Neural cell (in vitro differentiated cells): ENCODE results near the gene TRIM66. TPM values are rescaled to one million over a fixed set of nuclear protein-coding genes. Genes with fewer than 3 reads are reported as not detected.

Experiments
- H2AFZ ChIP-seq: fragments of 200-600, 300-800 bp; sonication (generic), shearing (Covaris generic); 2 replicates; pipeline ENCODE4 v1.6.0; 2014; ENCODE audit warnings: low read depth, mild to moderate bottlenecking, antibody characterized with exemption, low read length, moderate library complexity
- H3F3A ChIP-seq: fragments of 200-600 bp; shearing (Covaris generic); 2 replicates; pipeline ENCODE4 v1.6.1; 2016; ENCODE audit warnings: mild to moderate bottlenecking, moderate library complexity, mixed read lengths, antibody characterized with exemption, low read length; ENCODE audit not compliant: insufficient read depth, poor library complexity, severe bottlenecking
- H3K27ac ChIP-seq: fragments of 200-600, 300-800 bp; sonication (generic), shearing (Covaris generic); 2 replicates; pipeline ENCODE4 v1.5.1; 2014; ENCODE audit warnings: mild to moderate bottlenecking, low read length, moderate library complexity
- H3K27me3 ChIP-seq: fragments of 300-800, 200-600 bp; sonication (generic), shearing (Covaris generic); 2 replicates; pipeline ENCODE4 v1.6.0; 2014; ENCODE audit warnings: mild to moderate bottlenecking, low read depth, low read length, moderate library complexity; ENCODE audit not compliant: insufficient read depth
- H3K36me3 ChIP-seq: fragments of 300-800, 200-600 bp; sonication (generic), shearing (Covaris generic); 2 replicates; pipeline ENCODE4 v1.5.1; 2014; ENCODE audit warnings: mild to moderate bottlenecking, antibody characterized with exemption, low read length, moderate library complexity; ENCODE audit not compliant: insufficient read depth
- H3K4me2 ChIP-seq: fragments of 300-800, 200-600 bp; sonication (generic), shearing (Covaris generic); 2 replicates; pipeline ENCODE4 v1.6.0; 2014; ENCODE audit warnings: mild to moderate bottlenecking, low read length
- H3K4me3 ChIP-seq: fragments of 300-800, 200-600 bp; sonication (generic), shearing (Covaris generic); 2 replicates; pipeline ENCODE4 v1.5.1; 2014; ENCODE audit warnings: mild to moderate bottlenecking, low read length, moderate library complexity
- H3K79me2 ChIP-seq: fragments of 200-600 bp; shearing (Covaris generic); replicated peaks from 2 replicates; pipeline ENCODE4 v1.6.0; 2014; ENCODE audit warnings: mild to moderate bottlenecking, low read length, moderate library complexity; ENCODE audit not compliant: insufficient read depth
- H3K9ac ChIP-seq: fragments of 300-800, 200-600 bp; sonication (generic), shearing (Covaris generic); 2 replicates; pipeline ENCODE4 v1.6.1; 2016; ENCODE audit warnings: mild to moderate bottlenecking, low read length, mixed read lengths
- H3K9me2 ChIP-seq: fragments of 200-600 bp; shearing (Covaris generic); 2 replicates; pipeline ENCODE4 v1.6.1; 2016; ENCODE audit warnings: mild to moderate bottlenecking, low read length, mixed read lengths; ENCODE audit not compliant: insufficient read depth
- H3K9me3 ChIP-seq: fragments of 200-600, 300-800 bp; sonication (generic), shearing (Covaris generic); 2 replicates; pipeline ENCODE4 v1.6.1; 2016; ENCODE audit warnings: mild to moderate bottlenecking, mixed run types, low read length, moderate library complexity, mixed read lengths
- H4K20me1 ChIP-seq: fragments of 200-600 bp; shearing (Covaris generic); 2 replicates; pipeline ENCODE4 v1.6.1; 2016; ENCODE audit warnings: mild to moderate bottlenecking, mixed run types; ENCODE audit not compliant: insufficient read depth
- CTCF ChIP-seq: fragments of 450-650 bp; IDR thresholded peaks from 2 replicates; pipeline ENCODE4 v1.5.1; 2014; ENCODE audit warnings: antibody characterized with exemption, mild to moderate bottlenecking, moderate library complexity; ENCODE audit not compliant: poor library complexity, severe bottlenecking
- EP300 ChIP-seq: fragments of 450-650 bp; conservative IDR thresholded peaks from 2 replicates; pipeline ENCODE4 v1.6.1; 2014; ENCODE audit warnings: antibody characterized with exemption, mild to moderate bottlenecking, moderate library complexity; ENCODE audit not compliant: poor library complexity, severe bottlenecking
- EZH2 ChIP-seq: fragments of 200-600, 300-800 bp; shearing (Covaris generic), sonication (generic); IDR thresholded peaks from 2 replicates; pipeline ENCODE4 v1.6.1; 2014; ENCODE audit warnings: antibody characterized with exemption, low read length, borderline replicate concordance, mild to moderate bottlenecking; ENCODE audit not compliant: insufficient read depth, poor library complexity, severe bottlenecking
- MXI1 ChIP-seq: fragments of 450-650 bp; conservative IDR thresholded peaks from 2 replicates; pipeline ENCODE4 v1.6.1; 2014; ENCODE audit warnings: antibody characterized with exemption, mild to moderate bottlenecking; ENCODE audit not compliant: poor library complexity, severe bottlenecking
- POLR2AphosphoS5 ChIP-seq: IDR thresholded peaks from 2 replicates; pipeline ENCODE4 v1.6.1; 2012
- RAD21 ChIP-seq: fragments of 450-650 bp; conservative IDR thresholded peaks from 2 replicates; pipeline ENCODE4 v1.6.1; 2014; ENCODE audit warnings: antibody characterized with exemption, mild to moderate bottlenecking, moderate library complexity
- REST ChIP-seq: IDR thresholded peaks from 2 replicates; pipeline ENCODE4 v1.6.1; 2012; ENCODE audit warnings: borderline replicate concordance
- SMC3 ChIP-seq: fragments of 450-650 bp; conservative IDR thresholded peaks from 2 replicates; pipeline ENCODE4 v1.6.1; 2014; ENCODE audit warnings: antibody characterized with exemption, mild to moderate bottlenecking, moderate library complexity; ENCODE audit not compliant: poor library complexity
- TAF1 ChIP-seq: IDR thresholded peaks from 2 replicates; pipeline ENCODE4 v1.6.1; 2012; ENCODE audit warnings: low read depth
- polyA plus RNA-seq: library from polyadenylated mRNA; depleted of rRNA; stranded (reverse); fragments of >200 nt; gene quantifications from 2 replicates; pipeline ENCODE4 v1.2.3, GENCODE V29; 2014

The TRIM66 gene
- polyA plus RNA-seq, 1 donor from 2014 or later = 0.82 TPM

- Histone ChIP-seq H3F3A (no peaks in the 10 kb centered on the region), H3K27ac (no peak overlapping the region), H2AFZ (no peak overlapping the region), H3K9me2 (no peaks in the 10 kb centered on the region), H3K9me3 (no peaks in the 10 kb centered on the region), H3K79me2 (no peaks in the 10 kb centered on the region), H3K36me3 (no peaks in the 10 kb centered on the region), H3K4me2 (no peak overlapping the region), H3K4me3 (no peak overlapping the region), H3K27me3 (no peaks in the 10 kb centered on the region), H3K9ac (no peak overlapping the region), H4K20me1 (no peaks in the 10 kb centered on the region)
- TF ChIP-seq REST (no peak), MXI1 (no peak), EP300 (no peak), EZH2 (no peak), TAF1 (no peak), SMC3 (no peak), CTCF (no peak)
Measured at GRCh38 chr11:8702598-8702915, 20.1 kb upstream of the TRIM66 start.

GRCh38 chr11:8701891-8702597, 19.6 kb upstream of the TRIM66 start:
- H3K79me2 ChIP-seq = no peaks in the 10 kb centered on the region
- no peak overlapping the region for H3K4me3 ChIP-seq
- no peak overlapping the region for H3K9ac ChIP-seq
- H3K9me3 ChIP-seq = no peaks in the 10 kb centered on the region
- H3K4me2 ChIP-seq = no peak overlapping the region
- H3K9me2 ChIP-seq = no peaks in the 10 kb centered on the region
- no peak overlapping the region for H3K27ac ChIP-seq
- H3K36me3 ChIP-seq = no peaks in the 10 kb centered on the region
- H4K20me1 ChIP-seq = no peaks in the 10 kb centered on the region
- H2AFZ ChIP-seq = no peak overlapping the region
- TF ChIP-seq CTCF (no peak), POLR2AphosphoS5 (no peak), REST (no peak), RAD21 (no peak), EZH2 (no peak), MXI1 (no peak), EP300 (no peak), TAF1 (no peak), SMC3 (no peak)
- no peaks in the 10 kb centered on the region for H3K27me3 ChIP-seq
- H3F3A ChIP-seq = no peaks in the 10 kb centered on the region
